Spleen (tissue), 7 donors: ENCODE measurements around the gene FAM193A.

Experiments used
- CTCF ChIP-seq, 11 experiments: fragments of 200-600 bp in 7 of 11; fragments of 450-650 bp in 4 of 11; sonication (generic) in 4 of 11; IDR thresholded peaks in 8 of 11; conservative IDR thresholded peaks in 3 of 11; 1 replicate in 7 of 11; 2 replicates in 4 of 11; pipeline versions ENCODE4 v1.4.0 to v1.8.0; 2016 to 2021; ENCODE audit warnings: antibody characterized with exemption in 11 of 11, inconsistent platforms in 4 of 11, mild to moderate bottlenecking in 1 of 11
- POLR2A ChIP-seq, 3 donors: fragments of 450-650 bp; IDR thresholded peaks; one replicate each; pipeline ENCODE4 v1.5.1; 2017; ENCODE audit warnings: antibody characterized with exemption in 3 of 3, mild to moderate bottlenecking in 1 of 3
- POLR2AphosphoS5 ChIP-seq, 3 donors: sonication (generic); formaldehyde crosslinking; IDR thresholded peaks; one replicate each; pipeline ENCODE4 v1.5.1; 2017; ENCODE audit warnings: antibody characterized with exemption in 3 of 3
- donor health status: DM: no; HTN: no; CAD: no; lungs with moderate emphysema.
- donor health status: DM: no; HTN: no; CAD: no.
- donor health status: DM: no; HTN: no; CAD: no.

GRCh38 chr4:2745516-2745915 lies 209.1 kb downstream of the FAM193A start:
- TF ChIP-seq CTCF (IDR thresholded peaks at IDR 0.05 in 8 of 11, conservative IDR thresholded peaks at IDR 0.05 in 3 of 11) (no peak), POLR2A (IDR thresholded peaks at IDR 0.05) (no peak), POLR2AphosphoS5 (IDR thresholded peaks at IDR 0.05) (no peak)
